B cell (primary cell): Measurements from ENCODE around the gene PRDX1. TPM values are rescaled to one million over a fixed set of nuclear protein-coding genes. Genes with fewer than 3 reads are reported as not detected.
A peak's percentile ranks its signal among the peaks of the same experiment; 100 is the strongest.

Experiments
- ATAC-seq: fragments of 200-7000 bp; cut with Tn5 transposase; one replicate; pipeline ENCODE4 v1.10.0; 2021; ENCODE audit warnings: low read depth, mild to moderate bottlenecking, moderate number of reproducible peaks, moderate library complexity
- CTCF ChIA-PET: fragments of 350-600 bp; sonication (Branson Sonifier 250); formaldehyde crosslinking; loops from one replicate; lab custom pipeline; 2021; ENCODE audit warnings: antibody characterized with exemption, inconsistent platforms; lab: Charles Lee
- POLR2A ChIA-PET: fragments of 350-600 bp; sonication (Branson Sonifier 250); formaldehyde crosslinking; loops from one replicate; lab custom pipeline; 2021; ENCODE audit warnings: antibody characterized with exemption; lab: Charles Lee
- DNase-seq: peaks from one replicate; pipeline ENCODE4 v3.0.0; 2013
- H2AFZ ChIP-seq: 2 replicates; pipeline ENCODE4 v1.6.1; 2012; ENCODE audit warnings: mild to moderate bottlenecking, low read depth, low read length; ENCODE audit not compliant: insufficient read depth, poor library complexity, severe bottlenecking
- H3K27ac ChIP-seq, 2 donors: 1 replicate in 1 of 2; 2 replicates in 1 of 2; pipeline ENCODE4 v1.5.1; 2012 to 2013; ENCODE audit warnings: low read length in 2 of 2, mild to moderate bottlenecking in 2 of 2, moderate library complexity in 1 of 2
- H3K27me3 ChIP-seq, 4 experiments: fragments of 200-600 bp in 1 of 4; sonication (generic) in 1 of 4; replicated peaks in 1 of 4; 1 replicate in 2 of 4; 2 replicates in 2 of 4; pipeline versions ENCODE4 v1.6.1 to v1.7.0; 2013 to 2016; ENCODE audit warnings: low read length in 3 of 4, mild to moderate bottlenecking in 2 of 4, mixed read lengths in 1 of 4, moderate library complexity in 1 of 4; ENCODE audit not compliant: insufficient read depth in 4 of 4, control insufficient read depth in 3 of 4; ENCODE audit errors: control extremely low read depth in 1 of 4
- H3K36me3 ChIP-seq, 2 experiments: replicated peaks in 1 of 2; 1 replicate in 1 of 2; 2 replicates in 1 of 2; pipeline versions ENCODE4 v1.6.1 to v1.7.1; 2013; ENCODE audit warnings: low read length in 1 of 2; ENCODE audit not compliant: insufficient read depth in 2 of 2, control insufficient read depth in 1 of 2; ENCODE audit errors: control extremely low read depth in 1 of 2, extremely low read depth in 1 of 2
- H3K4me1 ChIP-seq, 2 donors: fragments of 200-600 bp in 1 of 2; sonication (generic) in 1 of 2; 1 replicate in 1 of 2; 2 replicates in 1 of 2; pipeline versions ENCODE4 v1.5.1 to v1.6.1; 2013 to 2017; ENCODE audit warnings: low read length in 2 of 2; ENCODE audit not compliant: control insufficient read depth in 2 of 2, insufficient read depth in 2 of 2
- H3K4me2 ChIP-seq: replicated peaks from 2 replicates; pipeline ENCODE3; 2012; ENCODE audit warnings: mild to moderate bottlenecking, low read depth, low read length; ENCODE audit not compliant: poor library complexity, severe bottlenecking
- H3K4me3 ChIP-seq, 5 experiments: fragments of 200-600 bp in 1 of 5; sonication (generic) in 1 of 5; 1 replicate in 3 of 5; 2 replicates in 2 of 5; pipeline versions ENCODE4 v1.5.1 to v1.7.0; 2011 to 2016; ENCODE audit warnings: low read length in 4 of 5, mild to moderate bottlenecking in 4 of 5, low read depth in 2 of 5, control low read depth in 1 of 5, moderate library complexity in 1 of 5; ENCODE audit not compliant: insufficient read depth in 1 of 5; ENCODE audit errors: control extremely low read depth in 1 of 5, extremely low read depth in 1 of 5
- H3K79me2 ChIP-seq: fragments of 200-600 bp; sonication (generic); one replicate; pipeline ENCODE4 v1.6.0; 2016; ENCODE audit warnings: low read length; ENCODE audit not compliant: control insufficient read depth, insufficient read depth
- H3K9ac ChIP-seq: fragments of 200-600 bp; sonication (generic); 2 replicates; pipeline ENCODE4 v1.6.1; 2017; ENCODE audit warnings: mild to moderate bottlenecking, low read length, moderate library complexity
- H3K9me3 ChIP-seq, 3 donors: one replicate each; pipeline versions ENCODE4 v1.6.1 to v1.7.1; 2013; ENCODE audit warnings: low read length in 2 of 3; ENCODE audit not compliant: control insufficient read depth in 2 of 3, insufficient read depth in 1 of 3; ENCODE audit errors: control extremely low read depth in 1 of 3
- H4K20me1 ChIP-seq: 2 replicates; pipeline ENCODE4 v1.6.0; 2012; ENCODE audit warnings: mild to moderate bottlenecking, low read length; ENCODE audit not compliant: insufficient read depth, control insufficient read depth, poor library complexity, severe bottlenecking
- H3K27ac Mint-ChIP-seq: one replicate; pipeline ENCODE4 v1.8.0; 2021; ENCODE audit warnings: mixed read lengths
- H3K27me3 Mint-ChIP-seq: one replicate; pipeline ENCODE4 v1.8.0; 2021; ENCODE audit warnings: mixed read lengths
- H3K4me1 Mint-ChIP-seq: one replicate; pipeline ENCODE4 v1.8.0; 2021; ENCODE audit warnings: mixed read lengths
- H3K4me3 Mint-ChIP-seq: one replicate; pipeline ENCODE4 v1.8.0; 2021; ENCODE audit warnings: mixed read lengths
- H3K9me3 Mint-ChIP-seq: one replicate; pipeline ENCODE4 v1.8.0; 2022; ENCODE audit warnings: mixed read lengths; ENCODE audit not compliant: insufficient read depth
- EZH2 ChIP-seq: IDR thresholded peaks from 2 replicates; pipeline ENCODE4 v1.6.1; 2012; ENCODE audit warnings: borderline replicate concordance, low read depth, mild to moderate bottlenecking, moderate library complexity, low read length; ENCODE audit not compliant: insufficient read depth, poor library complexity, severe bottlenecking
- WGBS: methylation state at CpG from one replicate; pipeline ENCODE4 v1.1.5; 2013; ENCODE audit warnings: missing lambda C conversion rate; ENCODE audit not compliant: insufficient coverage; 5-methylcytosine and 5-hydroxymethylcytosine counted together
- intact Hi-C: fragments of 100-400 bp; cut with micrococcal nuclease; formaldehyde crosslinking; loops from one replicate; pipeline ENCODE4 v1.10.0; 2022
- polyA plus RNA-seq: library from polyadenylated mRNA; depleted of rRNA; stranded (reverse); fragments of >200 nt; gene quantifications from 2 replicates; pipeline ENCODE4 v1.2.3, GENCODE V29; 2012
- total RNA-seq, 2 donors: library from RNA; stranded (reverse); fragments of 120-200 nt in 1 of 2; gene quantifications; 1 replicate in 1 of 2; 2 replicates in 1 of 2; pipeline versions ENCODE4 v1.2.3 to v1.2.4, GENCODE V29; 2013 to 2022
- TF ChIP-seq, protein P1 (sequence below): fragments of 200-600 bp; IDR thresholded peaks from one replicate; pipeline ENCODE4 v1.8.0; 2022; ENCODE audit warnings: antibody characterized with exemption, mild to moderate bottlenecking

The PRDX1 gene
- total and polyA plus RNA-seq, 2 donors (not counting 1 experiment from before 2014, with no cell fraction given): 56.4 to 104 TPM

GRCh38 chr1:45544530-45544929 is 22.8 kb upstream of the PRDX1 start:
- Histone ChIP-seq H3K4me1 (peaks cover 38 to 57% of the 10 kb centered on the region in 2 donors), H3K4me2 (peak overlapping the region; percentile 81), H3K27ac (no peak overlapping the region), H3K9me3 (no peaks in the 10 kb centered on the region), H2AFZ (no peak overlapping the region), H3K4me3 (no peak overlapping the region), H3K9ac (peak overlapping the region; percentile 53), H3K27me3 (no peaks in the 10 kb centered on the region), H4K20me1 (no peaks in the 10 kb centered on the region), H3K36me3 (no peaks in the 10 kb centered on the region), H3K79me2 (no peaks in the 10 kb centered on the region)
- TF ChIP-seq, protein P1, sequence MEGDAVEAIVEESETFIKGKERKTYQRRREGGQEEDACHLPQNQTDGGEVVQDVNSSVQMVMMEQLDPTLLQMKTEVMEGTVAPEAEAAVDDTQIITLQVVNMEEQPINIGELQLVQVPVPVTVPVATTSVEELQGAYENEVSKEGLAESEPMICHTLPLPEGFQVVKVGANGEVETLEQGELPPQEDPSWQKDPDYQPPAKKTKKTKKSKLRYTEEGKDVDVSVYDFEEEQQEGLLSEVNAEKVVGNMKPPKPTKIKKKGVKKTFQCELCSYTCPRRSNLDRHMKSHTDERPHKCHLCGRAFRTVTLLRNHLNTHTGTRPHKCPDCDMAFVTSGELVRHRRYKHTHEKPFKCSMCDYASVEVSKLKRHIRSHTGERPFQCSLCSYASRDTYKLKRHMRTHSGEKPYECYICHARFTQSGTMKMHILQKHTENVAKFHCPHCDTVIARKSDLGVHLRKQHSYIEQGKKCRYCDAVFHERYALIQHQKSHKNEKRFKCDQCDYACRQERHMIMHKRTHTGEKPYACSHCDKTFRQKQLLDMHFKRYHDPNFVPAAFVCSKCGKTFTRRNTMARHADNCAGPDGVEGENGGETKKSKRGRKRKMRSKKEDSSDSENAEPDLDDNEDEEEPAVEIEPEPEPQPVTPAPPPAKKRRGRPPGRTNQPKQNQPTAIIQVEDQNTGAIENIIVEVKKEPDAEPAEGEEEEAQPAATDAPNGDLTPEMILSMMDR: no peak
- TF ChIP-seq EZH2: no peak
- no peak for ATAC-seq
- Mint-ChIP-seq H3K27me3 (no peaks in the 10 kb centered on the region), H3K4me3 (peak overlapping the region; percentile 81), H3K4me1 (peaks cover 48% of the 10 kb centered on the region), H3K27ac (no peak overlapping the region), H3K9me3 (no peaks in the 10 kb centered on the region)
- no peak for DNase-seq
- ChIA-PET CTCF (interaction anchor here (1.1 to 5.8 kb wide), 7 partner anchors 9 to 52 kb away, joined by 3 to 38 read pairs (median 4); partner anchors contain the start of gene PRDX1), POLR2A (interaction anchor here (0.6 to 3.0 kb wide), 5 partner anchors 10 to 40 kb away, joined by 4 to 15 read pairs (median 6); partner anchors contain the start of gene PRDX1)
- intact Hi-C loops: loop anchor here (5.0 kb wide), 1 partner anchor 38 kb away; the partner anchor contains the start of gene NASP
- 100% methylated on average over 1 of the region's 4 CpGs for WGBS
